ENCODE results near the gene YAF2.

The YAF2 gene

DNA sequence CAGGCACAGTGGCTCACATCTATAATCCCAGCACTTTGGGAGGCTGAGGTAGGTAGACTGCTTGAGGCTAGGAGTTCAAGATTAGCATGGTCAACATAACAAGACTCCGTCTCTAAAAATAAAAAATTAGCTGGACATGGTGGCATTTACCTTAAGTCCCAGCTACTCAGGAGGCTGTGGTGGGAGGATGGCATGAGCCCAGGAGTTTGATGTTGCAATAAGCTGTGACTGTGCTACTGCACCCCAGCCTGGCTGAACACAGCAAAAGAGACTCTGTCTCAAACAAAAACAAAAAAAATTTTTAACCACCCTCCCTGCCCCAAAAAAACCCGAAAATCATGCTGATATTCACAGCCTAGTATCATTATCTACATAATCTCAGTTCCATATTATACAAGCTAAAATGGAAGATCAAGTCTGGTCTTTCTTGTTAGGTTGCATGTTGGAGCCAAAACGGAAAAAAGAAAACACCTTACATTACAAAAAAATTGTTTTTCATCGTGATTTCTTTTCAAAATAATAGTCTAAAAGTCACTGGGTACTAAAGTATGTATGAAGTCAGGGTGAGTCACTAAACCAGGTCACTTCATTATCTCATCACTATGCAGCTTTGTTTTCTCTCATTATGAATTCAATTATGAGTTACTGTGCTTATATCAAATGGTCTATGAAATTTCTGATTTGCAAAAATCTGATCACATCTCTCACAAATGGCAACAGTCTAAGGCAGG is 107.2 kb downstream of the YAF2 start:
- no peaks in the 10 kb centered on the region for H3K9me3 Mint-ChIP-seq
- peaks cover 7% of the 10 kb centered on the region for H3K4me1 Mint-ChIP-seq (ENCODE audit: low read depth)

GRCh38 chr12:42129595-42130204 is 108.3 kb downstream of the YAF2 start:
- Mint-ChIP-seq H3K36me3 (ENCODE audit: low read depth) (peaks cover 2% of the 10 kb centered on the region), H3K27me3 (ENCODE audit: low read depth) (no peaks in the 10 kb centered on the region), H3K27ac (no peak overlapping the region), H3K4me1 (ENCODE audit: low read depth) (peaks cover 7% of the 10 kb centered on the region), H3K4me3 (no peak overlapping the region), H3K9me3 (no peaks in the 10 kb centered on the region)

More for the DNA sequence above, 107.2 kb downstream of the YAF2 start:
- Mint-ChIP-seq H3K36me3 (ENCODE audit: low read depth) (peaks cover 2% of the 10 kb centered on the region), H3K27ac (no peak overlapping the region), H3K27me3 (ENCODE audit: low read depth) (no peaks in the 10 kb centered on the region), H3K4me3 (no peak overlapping the region)

GRCh38 chr12:42128888-42129287 is 109.2 kb downstream of the YAF2 start:
- peaks cover 5% of the 10 kb centered on the region for H3K4me1 Mint-ChIP-seq (ENCODE audit: low read depth)
- no peak overlapping the region for H3K4me3 Mint-ChIP-seq
- no peaks in the 10 kb centered on the region for H3K9me3 Mint-ChIP-seq
- H3K27ac Mint-ChIP-seq, result no peak overlapping the region
- H3K36me3 Mint-ChIP-seq (ENCODE audit: low read depth), result no peaks in the 10 kb centered on the region
- no peaks in the 10 kb centered on the region for H3K27me3 Mint-ChIP-seq (ENCODE audit: low read depth)

GRCh38 chr12:42128327-42128726 is 109.7 kb downstream of the YAF2 start:
- Mint-ChIP-seq H3K36me3 (ENCODE audit: low read depth) (no peaks in the 10 kb centered on the region), H3K4me1 (ENCODE audit: low read depth) (peaks cover 5% of the 10 kb centered on the region), H3K27ac (no peak overlapping the region), H3K9me3 (no peaks in the 10 kb centered on the region), H3K4me3 (no peak overlapping the region), H3K27me3 (ENCODE audit: low read depth) (no peaks in the 10 kb centered on the region)

DNA sequence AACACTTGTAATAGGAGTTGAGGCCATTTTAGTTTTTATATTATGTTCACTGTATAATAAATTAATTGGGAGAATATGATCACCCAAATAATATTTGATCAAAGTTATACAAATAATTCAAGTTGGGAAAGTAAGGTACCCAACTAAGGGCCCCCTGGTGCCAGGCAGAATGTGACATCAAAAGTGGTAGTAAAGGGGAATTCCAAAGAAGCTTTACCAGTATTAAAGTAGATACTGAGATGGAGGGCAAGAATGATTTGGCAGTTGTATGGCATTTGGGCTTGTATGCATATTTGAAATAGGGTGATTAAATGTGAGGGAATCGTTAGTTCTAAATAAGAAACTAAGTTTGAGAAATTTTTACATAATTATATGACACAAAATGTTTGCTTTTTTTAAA is 111.1 kb downstream of the YAF2 start:
- no peak overlapping the region for H3K27ac Mint-ChIP-seq

DNA sequence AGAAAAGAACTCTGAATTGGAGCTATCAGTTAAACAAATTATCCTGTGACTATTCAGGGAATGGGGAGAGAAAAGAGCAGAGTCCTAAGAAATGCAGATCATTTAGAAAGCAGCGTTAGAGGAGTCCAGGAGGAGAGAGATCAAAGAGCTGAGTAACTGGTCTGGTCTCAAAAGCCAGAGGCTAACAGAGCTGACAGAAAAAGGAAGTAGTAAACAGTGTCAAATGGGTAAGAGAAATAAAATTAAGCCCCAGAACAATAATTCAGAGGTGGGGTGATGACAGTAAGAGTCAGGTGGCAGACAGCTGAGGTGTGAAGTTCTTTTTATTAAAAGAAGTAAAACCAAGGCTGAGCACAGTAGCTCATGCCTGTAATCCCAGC is 112.7 kb downstream of the YAF2 start:
- H3K27ac Mint-ChIP-seq, result no peak overlapping the region
- peaks cover 3% of the 10 kb centered on the region for H3K36me3 Mint-ChIP-seq (ENCODE audit: low read depth)
- H3K9me3 Mint-ChIP-seq, result no peaks in the 10 kb centered on the region
- peaks cover 5% of the 10 kb centered on the region for H3K4me1 Mint-ChIP-seq (ENCODE audit: low read depth)
- no peaks in the 10 kb centered on the region for H3K27me3 Mint-ChIP-seq (ENCODE audit: low read depth)
- no peak overlapping the region for H3K4me3 Mint-ChIP-seq

More for the DNA sequence above, 111.1 kb downstream of the YAF2 start:
- Mint-ChIP-seq H3K4me3 (no peak overlapping the region), H3K27me3 (ENCODE audit: low read depth) (no peaks in the 10 kb centered on the region), H3K9me3 (no peaks in the 10 kb centered on the region), H3K36me3 (ENCODE audit: low read depth) (no peaks in the 10 kb centered on the region), H3K4me1 (ENCODE audit: low read depth) (peaks cover 5% of the 10 kb centered on the region)

DNA sequence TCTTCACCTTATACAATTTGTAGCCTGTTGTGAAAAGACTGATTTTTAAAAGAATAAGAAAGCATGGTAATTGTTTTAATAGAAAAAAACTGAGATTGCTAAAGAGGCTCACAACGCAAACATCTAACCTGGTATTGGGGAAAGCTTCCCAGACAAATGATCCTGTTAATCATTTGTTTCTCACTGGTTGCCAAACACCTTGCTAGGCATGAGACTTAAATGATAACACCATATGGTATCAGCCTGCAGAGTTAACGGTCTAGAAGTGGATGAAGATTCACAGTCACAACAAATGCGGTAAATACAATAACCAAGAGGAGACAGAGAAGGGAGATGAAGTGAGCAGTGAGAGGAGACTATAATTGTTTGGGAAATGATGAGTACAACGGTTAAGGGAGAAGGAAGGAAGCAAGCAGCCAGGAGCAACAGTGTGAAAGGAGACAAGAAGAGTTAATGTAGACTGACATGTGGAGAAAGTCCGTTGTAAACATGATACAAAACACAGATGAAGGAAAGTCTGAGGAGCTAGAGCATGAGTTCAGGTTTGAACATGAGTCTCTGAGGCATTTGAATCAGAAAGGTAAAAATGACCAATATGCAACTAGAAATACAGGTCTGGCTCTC is 113.2 kb downstream of the YAF2 start:
- H3K27ac Mint-ChIP-seq, result no peak overlapping the region
- H3K27me3 Mint-ChIP-seq (ENCODE audit: low read depth), result no peaks in the 10 kb centered on the region
- H3K4me1 Mint-ChIP-seq (ENCODE audit: low read depth), result peaks cover 8% of the 10 kb centered on the region
- no peaks in the 10 kb centered on the region for H3K9me3 Mint-ChIP-seq
- peaks cover 3% of the 10 kb centered on the region for H3K36me3 Mint-ChIP-seq (ENCODE audit: low read depth)
- no peak overlapping the region for H3K4me3 Mint-ChIP-seq

DNA sequence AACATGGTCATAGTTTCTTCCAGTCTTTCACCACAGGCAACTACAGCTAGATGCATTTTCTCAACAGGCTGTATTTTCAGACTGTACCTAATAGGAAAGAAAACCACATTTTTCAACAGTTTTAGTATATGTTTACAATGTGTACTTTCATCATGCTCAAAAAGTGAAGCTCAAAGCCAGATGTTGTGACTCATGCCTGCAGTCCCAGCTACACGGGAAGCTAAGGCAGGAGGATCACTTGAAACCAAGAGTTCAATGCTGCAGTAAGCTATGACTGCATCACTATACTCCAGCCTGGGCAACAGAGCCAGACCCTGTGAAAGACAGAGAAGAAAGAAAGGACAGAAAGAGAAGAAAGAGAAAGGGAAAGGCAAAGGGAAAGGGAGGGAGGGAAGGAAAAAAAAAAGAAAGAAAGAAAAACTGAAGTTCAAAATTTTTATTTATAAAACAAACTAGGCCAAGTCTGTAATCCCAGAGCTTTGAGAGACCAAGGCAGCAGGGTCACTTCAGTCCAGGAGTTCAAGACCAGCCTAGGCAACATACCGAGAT is 118.9 kb downstream of the YAF2 start:
- no peaks in the 10 kb centered on the region for H3K27me3 Mint-ChIP-seq (ENCODE audit: low read depth)
- H3K4me1 Mint-ChIP-seq (ENCODE audit: low read depth), result peaks cover 8% of the 10 kb centered on the region
- H3K27ac Mint-ChIP-seq, result no peak overlapping the region
- H3K9me3 Mint-ChIP-seq, result peaks cover 3% of the 10 kb centered on the region
- H3K4me3 Mint-ChIP-seq, result no peak overlapping the region
- H3K36me3 Mint-ChIP-seq (ENCODE audit: low read depth), result peaks cover 27% of the 10 kb centered on the region

- H3K36me3 Mint-ChIP-seq (ENCODE audit: low read depth), result peaks cover 31% of the 10 kb centered on the region
- H3K4me1 Mint-ChIP-seq (ENCODE audit: low read depth), result peaks cover 8% of the 10 kb centered on the region
- no peak overlapping the region for H3K4me3 Mint-ChIP-seq
- H3K27ac Mint-ChIP-seq, result no peak overlapping the region
- H3K9me3 Mint-ChIP-seq, result peaks cover 8% of the 10 kb centered on the region
- H3K27me3 Mint-ChIP-seq (ENCODE audit: low read depth), result no peaks in the 10 kb centered on the region
These were observed 119.7 kb downstream of the YAF2 start for GRCh38 chr12:42118136-42118879.

DNA sequence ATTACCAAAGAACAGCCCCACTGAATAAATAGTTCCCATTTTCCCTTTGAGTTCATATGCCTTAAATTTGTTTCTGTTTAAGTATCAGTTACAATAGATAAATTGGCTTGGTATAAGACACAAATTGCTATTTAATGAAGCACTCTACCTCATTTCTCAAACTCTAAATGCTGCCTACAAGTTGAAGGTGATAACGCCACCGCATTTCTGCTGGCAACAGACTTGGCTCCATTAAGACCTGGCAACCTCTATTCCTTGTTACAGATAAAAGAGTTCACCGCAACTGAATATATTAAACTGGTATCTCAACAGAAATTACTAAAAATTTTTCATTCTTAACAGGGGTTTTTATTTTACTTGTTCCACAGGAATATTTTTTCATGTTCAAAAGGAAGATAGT is 129.0 kb downstream of the YAF2 start:
- no peaks in the 10 kb centered on the region for H3K4me1 Mint-ChIP-seq (ENCODE audit: low read depth)
- H3K27ac Mint-ChIP-seq, result no peak overlapping the region
- peaks cover 18% of the 10 kb centered on the region for H3K36me3 Mint-ChIP-seq (ENCODE audit: low read depth)
- H3K9me3 Mint-ChIP-seq, result peaks cover 15% of the 10 kb centered on the region
- no peak overlapping the region for H3K4me3 Mint-ChIP-seq
- H3K27me3 Mint-ChIP-seq (ENCODE audit: low read depth), result no peaks in the 10 kb centered on the region
